SK-N-SH (cell line): ENCODE results near the gene GPATCH4. TPM values are rescaled to one million over a fixed set of nuclear protein-coding genes. Genes with fewer than 3 reads are reported as not detected.

ENCODE experiments used
- CTCF ChIA-PET: fragments of 300-600, 350-600 bp; formaldehyde crosslinking; extraction: SDS; loops from one replicate; lab custom pipeline; 2021; lab: Yijun Ruan, JAX
- POLR2A ChIA-PET: fragments of 350-600 bp; sonication (Branson Sonifier 250); formaldehyde crosslinking; extraction: SDS; loops from one replicate; lab custom pipeline; 2020; ENCODE audit warnings: antibody characterized with exemption, inconsistent platforms; lab: Yijun Ruan, JAX
- DNase-seq: peaks from one replicate; pipeline ENCODE4 v3.0.0; 2012
- H2AFZ ChIP-seq: fragments of 200-600 bp; sonication (generic); 2 replicates; pipeline ENCODE4 v1.8.1; 2016; ENCODE audit warnings: antibody characterized with exemption, mild to moderate bottlenecking, low read depth
- H3F3A ChIP-seq: fragments of 200-600 bp; sonication (generic); replicated peaks from 2 replicates; pipeline ENCODE3; 2016; ENCODE audit warnings: antibody characterized with exemption, mild to moderate bottlenecking; ENCODE audit not compliant: insufficient read depth
- H3K27ac ChIP-seq, 2 experiments: fragments of 200-500 bp in 1 of 2; fragments of 200-600 bp in 1 of 2; sonication (Bioruptor generic) in 1 of 2; sonication (generic), shearing (Covaris generic) in 1 of 2; 2 replicates each; pipeline versions ENCODE4 v1.5.1 to v1.6.1; 2014 to 2016; ENCODE audit warnings: low read depth in 2 of 2, inconsistent platforms in 1 of 2, low read length in 1 of 2, mild to moderate bottlenecking in 1 of 2, mixed read lengths in 1 of 2
- H3K27me3 ChIP-seq: fragments of 200-600 bp; sonication (generic), shearing (Covaris generic); 2 replicates; pipeline ENCODE4 v1.6.1; 2016; ENCODE audit warnings: mixed run types; ENCODE audit not compliant: insufficient read depth
- H3K36me3 ChIP-seq, 2 experiments: fragments of 200-500 bp in 1 of 2; fragments of 200-600 bp in 1 of 2; sonication (Bioruptor generic) in 1 of 2; sonication (generic) in 1 of 2; replicated peaks in 1 of 2; 2 replicates each; pipeline versions ENCODE3 to v1.5.1; 2014 to 2016; ENCODE audit warnings: low read length in 1 of 2, mild to moderate bottlenecking in 1 of 2; ENCODE audit not compliant: insufficient read depth in 2 of 2, control insufficient read depth in 1 of 2
- H3K4me1 ChIP-seq, 2 experiments: fragments of 200-500 bp in 1 of 2; fragments of 200-600 bp in 1 of 2; sonication (Bioruptor generic) in 1 of 2; sonication (generic), shearing (Covaris generic) in 1 of 2; 2 replicates each; pipeline versions ENCODE4 v1.5.1 to v1.6.1; 2014 to 2016; ENCODE audit warnings: low read depth in 1 of 2, low read length in 1 of 2, mixed run types in 1 of 2; ENCODE audit not compliant: insufficient read depth in 2 of 2, control insufficient read depth in 1 of 2
- H3K4me2 ChIP-seq: fragments of 200-600 bp; sonication (generic), shearing (Covaris generic); 2 replicates; pipeline ENCODE4 v1.6.1; 2017; ENCODE audit warnings: mixed run types
- H3K4me3 ChIP-seq, 2 experiments: fragments of 200-500 bp in 1 of 2; fragments of 200-600 bp in 1 of 2; sonication (Bioruptor generic) in 1 of 2; sonication (generic), shearing (Covaris generic) in 1 of 2; 2 replicates each; pipeline versions ENCODE4 v1.5.1 to v1.8.1; 2014 to 2016; ENCODE audit warnings: low read depth in 2 of 2, inconsistent platforms in 1 of 2, low read length in 1 of 2, mild to moderate bottlenecking in 1 of 2, mixed read lengths in 1 of 2, moderate library complexity in 1 of 2
- H3K79me2 ChIP-seq: fragments of 200-600 bp; sonication (generic); 2 replicates; pipeline ENCODE4 v1.8.1; 2017; ENCODE audit warnings: mild to moderate bottlenecking; ENCODE audit not compliant: insufficient read depth
- H3K9ac ChIP-seq: fragments of 200-600 bp; sonication (generic); 2 replicates; pipeline ENCODE4 v1.6.1; 2017; ENCODE audit warnings: mixed run types
- H3K9me2 ChIP-seq: fragments of 200-600 bp; sonication (generic); 2 replicates; pipeline ENCODE4 v1.6.1; 2017; ENCODE audit warnings: mixed run types
- H3K9me3 ChIP-seq: fragments of 200-600 bp; sonication (generic); 2 replicates; pipeline ENCODE4 v1.6.1; 2017; ENCODE audit warnings: mixed run types, mild to moderate bottlenecking, moderate library complexity
- H4K20me1 ChIP-seq: fragments of 200-600 bp; sonication (generic); 2 replicates; pipeline ENCODE4 v1.6.1; 2017; ENCODE audit warnings: mild to moderate bottlenecking, mixed run types; ENCODE audit not compliant: insufficient read depth
- ELF1 ChIP-seq: IDR thresholded peaks from 2 replicates; pipeline ENCODE4 v1.4.0; 2012
- EP300 ChIP-seq, 2 experiments: IDR thresholded peaks; 2 replicates each; pipeline versions ENCODE4 v1.4.0 to v1.6.1; 2012; ENCODE audit warnings: borderline replicate concordance in 1 of 2, low read depth in 1 of 2, low read length in 1 of 2
- FOSL2 ChIP-seq: IDR thresholded peaks from 2 replicates; pipeline ENCODE4 v1.4.0; 2012; ENCODE audit warnings: low read depth, mild to moderate bottlenecking, moderate library complexity, borderline replicate concordance
- FOXJ3 ChIP-seq: sonication (generic); formaldehyde crosslinking; IDR thresholded peaks from 2 replicates; pipeline ENCODE4 v1.5.1; 2020; ENCODE audit warnings: mild to moderate bottlenecking, missing genetic modification reagents
- FOXM1 ChIP-seq: IDR thresholded peaks from 2 replicates; pipeline ENCODE4 v1.4.0; 2012; ENCODE audit warnings: low read depth, mild to moderate bottlenecking
- GABPA ChIP-seq: IDR thresholded peaks from 2 replicates; pipeline ENCODE4 v1.4.0; 2012; ENCODE audit warnings: low read depth, mild to moderate bottlenecking
- MEF2A ChIP-seq: IDR thresholded peaks from 2 replicates; pipeline ENCODE4 v1.4.0; 2012; ENCODE audit warnings: low read depth, borderline replicate concordance
- NFIC ChIP-seq: IDR thresholded peaks from 2 replicates; pipeline ENCODE4 v1.4.0; 2012; ENCODE audit warnings: borderline replicate concordance
- NRF1 ChIP-seq: IDR thresholded peaks from 2 replicates; pipeline ENCODE4 v1.6.1; 2012; ENCODE audit warnings: low read depth, mild to moderate bottlenecking, low read length
- RCOR1 ChIP-seq: fragments of 150-350 bp; IDR thresholded peaks from 2 replicates; pipeline ENCODE4 v1.6.1; 2017; ENCODE audit warnings: antibody characterized with exemption, low read length
- SIN3A ChIP-seq: IDR thresholded peaks from 2 replicates; pipeline ENCODE4 v1.6.1; 2012; ENCODE audit warnings: low read depth, mild to moderate bottlenecking, low read length, moderate library complexity, borderline replicate concordance
- SMC3 ChIP-seq: IDR thresholded peaks from 2 replicates; pipeline ENCODE4 v1.6.1; 2012; ENCODE audit warnings: low read depth, low read length, improper control_type of control experiment
- TCF12 ChIP-seq: IDR thresholded peaks from 2 replicates; pipeline ENCODE4 v1.4.0; 2012
- TEAD4 ChIP-seq: IDR thresholded peaks from 2 replicates; pipeline ENCODE4 v1.4.0; 2012; ENCODE audit warnings: mild to moderate bottlenecking, borderline replicate concordance; ENCODE audit not compliant: insufficient read depth
- YY1 ChIP-seq: IDR thresholded peaks from 2 replicates; pipeline ENCODE4 v1.4.0; 2012; ENCODE audit warnings: low read depth, mild to moderate bottlenecking
- WGBS: methylation state at CpG from one replicate; pipeline ENCODE4 v1.1.6; 2017; ENCODE audit warnings: low lambda C conversion rate; 5-methylcytosine and 5-hydroxymethylcytosine counted together
- polyA plus RNA-seq, 3 experiments: library from polyadenylated mRNA; depleted of rRNA; stranded (reverse); fragments of >200 nt; gene quantifications; 2 replicates each; pipeline ENCODE4 v1.2.3, GENCODE V29; 2012
- TF ChIP-seq, protein P1 (sequence below): IDR thresholded peaks from 2 replicates; pipeline ENCODE4; 2012
- TF ChIP-seq, protein P2 (sequence below): fragments of 150-350 bp; IDR thresholded peaks from 2 replicates; pipeline ENCODE4 v1.6.1; 2016; ENCODE audit warnings: mild to moderate bottlenecking, low read depth, low read length
- TF ChIP-seq, protein P3 (sequence below): IDR thresholded peaks from 2 replicates; pipeline ENCODE4 v1.4.0; 2012; ENCODE audit warnings: low read depth, borderline replicate concordance
- TF ChIP-seq, protein P4 (sequence below): fragments of 200-600 bp; sonication (generic); IDR thresholded peaks from 2 replicates; pipeline ENCODE4 v1.6.1; 2017; ENCODE audit warnings: antibody characterized with exemption, mild to moderate bottlenecking, moderate library complexity
- TF ChIP-seq, protein P5 (sequence below): fragments of 150-350 bp; IDR thresholded peaks from 2 replicates; pipeline ENCODE4 v1.6.1; 2017; ENCODE audit warnings: antibody characterized with exemption, low read length, low read depth, borderline replicate concordance

Gene GPATCH4
- polyA plus RNA-seq, 1 of the 3 experiments (the other 2 are of a cell fraction) = 36.6 TPM

DNA sequence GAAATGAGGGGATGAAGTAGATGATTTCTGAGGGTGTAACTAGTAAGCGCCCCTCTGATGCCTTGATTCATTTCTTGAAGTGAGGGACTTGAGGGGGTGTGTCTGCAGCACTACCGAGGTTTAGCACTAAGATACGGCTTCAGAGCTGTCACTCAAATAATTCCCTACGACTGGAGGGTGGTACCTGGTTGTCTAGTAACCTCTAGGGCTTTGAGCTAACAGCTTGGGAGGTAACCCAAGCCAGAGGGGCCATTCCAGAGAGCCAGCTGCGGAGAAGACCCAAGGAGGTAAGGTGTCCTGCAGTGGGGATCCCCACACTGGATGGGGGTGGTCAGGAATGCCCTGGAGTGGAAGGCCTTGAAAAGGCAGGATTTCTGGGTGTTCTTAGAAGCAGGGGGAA, 21.8 kb downstream of the GPATCH4 start, which contains the start of gene TTC24 (continued):
- TF ChIP-seq, protein P1, sequence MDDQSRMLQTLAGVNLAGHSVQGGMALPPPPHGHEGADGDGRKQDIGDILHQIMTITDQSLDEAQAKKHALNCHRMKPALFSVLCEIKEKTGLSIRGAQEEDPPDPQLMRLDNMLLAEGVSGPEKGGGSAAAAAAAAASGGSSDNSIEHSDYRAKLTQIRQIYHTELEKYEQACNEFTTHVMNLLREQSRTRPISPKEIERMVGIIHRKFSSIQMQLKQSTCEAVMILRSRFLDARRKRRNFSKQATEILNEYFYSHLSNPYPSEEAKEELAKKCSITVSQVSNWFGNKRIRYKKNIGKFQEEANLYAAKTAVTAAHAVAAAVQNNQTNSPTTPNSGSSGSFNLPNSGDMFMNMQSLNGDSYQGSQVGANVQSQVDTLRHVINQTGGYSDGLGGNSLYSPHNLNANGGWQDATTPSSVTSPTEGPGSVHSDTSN = no peak
- TF ChIP-seq, protein P2, sequence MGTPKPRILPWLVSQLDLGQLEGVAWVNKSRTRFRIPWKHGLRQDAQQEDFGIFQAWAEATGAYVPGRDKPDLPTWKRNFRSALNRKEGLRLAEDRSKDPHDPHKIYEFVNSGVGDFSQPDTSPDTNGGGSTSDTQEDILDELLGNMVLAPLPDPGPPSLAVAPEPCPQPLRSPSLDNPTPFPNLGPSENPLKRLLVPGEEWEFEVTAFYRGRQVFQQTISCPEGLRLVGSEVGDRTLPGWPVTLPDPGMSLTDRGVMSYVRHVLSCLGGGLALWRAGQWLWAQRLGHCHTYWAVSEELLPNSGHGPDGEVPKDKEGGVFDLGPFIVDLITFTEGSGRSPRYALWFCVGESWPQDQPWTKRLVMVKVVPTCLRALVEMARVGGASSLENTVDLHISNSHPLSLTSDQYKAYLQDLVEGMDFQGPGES = no peak
- TF ChIP-seq RCOR1 = no peak

DNA sequence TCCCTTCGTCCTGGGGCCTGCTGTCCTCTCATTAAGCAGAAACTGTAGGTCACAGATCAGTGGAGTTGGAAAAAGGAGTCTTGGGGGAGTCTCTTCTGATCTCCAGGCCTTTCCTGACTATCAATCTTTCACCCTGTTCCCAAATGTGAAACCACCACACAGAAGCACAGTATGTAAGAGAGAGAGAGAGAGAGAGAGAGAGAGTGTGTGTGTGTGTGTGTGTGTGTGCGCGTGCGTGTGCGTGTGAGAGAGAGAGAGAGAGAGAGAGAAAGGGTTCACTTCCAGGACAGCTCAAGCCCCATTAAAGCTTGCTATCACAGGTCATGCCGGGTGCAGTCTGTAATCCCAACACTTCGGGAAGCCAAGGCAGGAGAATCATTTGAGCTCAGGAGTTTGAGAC, 23.2 kb downstream of the GPATCH4 start:
- H3K9ac ChIP-seq = no peak overlapping the region
- H3K4me3 ChIP-seq = no peak overlapping the region
- TF ChIP-seq TCF12 (no peak), FOSL2 (no peak), EP300 (IDR thresholded peaks at IDR 0.05; ENCODE audit: borderline replicate concordance in 1 of 2, low read depth in 1 of 2, low read length in 1 of 2) (no peak), YY1 (no peak), TEAD4 (no peak), ELF1 (no peak), GABPA (no peak), FOXM1 (no peak), NFIC (no peak), SMC3 (no peak), FOXJ3 (CRISPR knock-in tag) (no peak), SIN3A (no peak), MEF2A (no peak), NRF1 (no peak)
- TF ChIP-seq, protein P3, sequence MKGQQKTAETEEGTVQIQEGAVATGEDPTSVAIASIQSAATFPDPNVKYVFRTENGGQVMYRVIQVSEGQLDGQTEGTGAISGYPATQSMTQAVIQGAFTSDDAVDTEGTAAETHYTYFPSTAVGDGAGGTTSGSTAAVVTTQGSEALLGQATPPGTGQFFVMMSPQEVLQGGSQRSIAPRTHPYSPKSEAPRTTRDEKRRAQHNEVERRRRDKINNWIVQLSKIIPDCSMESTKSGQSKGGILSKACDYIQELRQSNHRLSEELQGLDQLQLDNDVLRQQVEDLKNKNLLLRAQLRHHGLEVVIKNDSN = no peak
- TF ChIP-seq, protein P4, sequence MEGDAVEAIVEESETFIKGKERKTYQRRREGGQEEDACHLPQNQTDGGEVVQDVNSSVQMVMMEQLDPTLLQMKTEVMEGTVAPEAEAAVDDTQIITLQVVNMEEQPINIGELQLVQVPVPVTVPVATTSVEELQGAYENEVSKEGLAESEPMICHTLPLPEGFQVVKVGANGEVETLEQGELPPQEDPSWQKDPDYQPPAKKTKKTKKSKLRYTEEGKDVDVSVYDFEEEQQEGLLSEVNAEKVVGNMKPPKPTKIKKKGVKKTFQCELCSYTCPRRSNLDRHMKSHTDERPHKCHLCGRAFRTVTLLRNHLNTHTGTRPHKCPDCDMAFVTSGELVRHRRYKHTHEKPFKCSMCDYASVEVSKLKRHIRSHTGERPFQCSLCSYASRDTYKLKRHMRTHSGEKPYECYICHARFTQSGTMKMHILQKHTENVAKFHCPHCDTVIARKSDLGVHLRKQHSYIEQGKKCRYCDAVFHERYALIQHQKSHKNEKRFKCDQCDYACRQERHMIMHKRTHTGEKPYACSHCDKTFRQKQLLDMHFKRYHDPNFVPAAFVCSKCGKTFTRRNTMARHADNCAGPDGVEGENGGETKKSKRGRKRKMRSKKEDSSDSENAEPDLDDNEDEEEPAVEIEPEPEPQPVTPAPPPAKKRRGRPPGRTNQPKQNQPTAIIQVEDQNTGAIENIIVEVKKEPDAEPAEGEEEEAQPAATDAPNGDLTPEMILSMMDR = no peak
- TF ChIP-seq, protein P5, sequence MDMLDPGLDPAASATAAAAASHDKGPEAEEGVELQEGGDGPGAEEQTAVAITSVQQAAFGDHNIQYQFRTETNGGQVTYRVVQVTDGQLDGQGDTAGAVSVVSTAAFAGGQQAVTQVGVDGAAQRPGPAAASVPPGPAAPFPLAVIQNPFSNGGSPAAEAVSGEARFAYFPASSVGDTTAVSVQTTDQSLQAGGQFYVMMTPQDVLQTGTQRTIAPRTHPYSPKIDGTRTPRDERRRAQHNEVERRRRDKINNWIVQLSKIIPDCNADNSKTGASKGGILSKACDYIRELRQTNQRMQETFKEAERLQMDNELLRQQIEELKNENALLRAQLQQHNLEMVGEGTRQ = no peak
- no peaks in the 10 kb centered on the region for H3K9me2 ChIP-seq
- CTCF ChIA-PET = no interaction called here
- H2AFZ ChIP-seq = no peak overlapping the region
- H3K36me3 ChIP-seq = no peaks in the 10 kb centered on the region
- no peaks in the 10 kb centered on the region for H3K79me2 ChIP-seq
- POLR2A ChIA-PET = no interaction called here
- H3K4me2 ChIP-seq = no peak overlapping the region
- no peaks in the 10 kb centered on the region for H3K27me3 ChIP-seq
- 60% methylated on average over 7 of the region's 7 CpGs for WGBS
- H3K4me1 ChIP-seq = no peaks in the 10 kb centered on the region; a peak in 1 of 4 replicates
- no peaks in the 10 kb centered on the region for H3K9me3 ChIP-seq
- no peak for DNase-seq
- no peaks in the 10 kb centered on the region for H3F3A ChIP-seq
- no peak overlapping the region for H3K27ac ChIP-seq
- H4K20me1 ChIP-seq = no peaks in the 10 kb centered on the region
